GM12878 (cell line): Measurements from ENCODE around the gene DUSP8. TPM values are rescaled to one million over a fixed set of nuclear protein-coding genes. Genes with fewer than 3 reads are reported as not detected.

Experiments used
- ATAC-seq: fragments of 200-7000 bp; cut with Tn5 transposase; 3 replicates; pipeline ENCODE4 v1.9.1; 2020; ENCODE audit warnings: mild to moderate bottlenecking, moderate library complexity
- BruUV-seq: library from RNA; stranded (reverse); fragments of 400-500 nt; replicated peaks from 2 replicates; lab custom pipeline; 2021; lab: Mats Ljungman, UMichigan
- CTCF ChIA-PET: fragments of 300-600 bp; sonication (Branson Sonifier 250); formaldehyde crosslinking; extraction: SDS; loops from one replicate; lab custom pipeline; 2021; ENCODE audit warnings: inconsistent platforms; lab: Yijun Ruan, JAX
- POLR2A ChIA-PET: fragments of 350-600 bp; formaldehyde crosslinking; extraction: SDS; loops from one replicate; lab custom pipeline; 2021; ENCODE audit warnings: inconsistent platforms; lab: Charles Lee
- RAD21 ChIA-PET: fragments of 300-600 bp; sonication (Branson Sonifier 250); formaldehyde crosslinking; loops from one replicate; lab custom pipeline; 2023; ENCODE audit warnings: antibody characterized with exemption; ENCODE audit not compliant: unreplicated experiment; lab: Charles Lee
- SMC1A ChIA-PET: fragments of 300-600 bp; sonication (Branson Sonifier 250); formaldehyde crosslinking; loops from one replicate; lab custom pipeline; 2023; ENCODE audit not compliant: unreplicated experiment, uncharacterized antibody; lab: Charles Lee
- DNase-seq: peaks from one replicate; pipeline ENCODE4 v3.0.0-alpha.2; 2011; ENCODE audit warnings: low read depth, low spot score
- FAIRE-seq: peaks from 3 replicates; lab custom pipeline; 2011; peaks lifted over from hg19 to GRCh38; lab: Jason Lieb, UNC
- H2AFZ ChIP-seq: 2 replicates; pipeline ENCODE4 v1.6.0; 2011; ENCODE audit warnings: low read depth, low read length, control low read depth; ENCODE audit not compliant: control insufficient read depth
- H3K27ac ChIP-seq: 2 replicates; pipeline ENCODE4 v1.5.1; 2011; ENCODE audit warnings: control low read depth; ENCODE audit not compliant: control insufficient read depth, insufficient read depth
- H3K27me3 ChIP-seq, 2 experiments: replicated peaks in 1 of 2; 2 replicates each; pipeline versions ENCODE4 v1.6.0 to v1.6.1; 2011; ENCODE audit warnings: low read length in 1 of 2; ENCODE audit not compliant: control insufficient read depth in 2 of 2, insufficient read depth in 2 of 2
- H3K36me3 ChIP-seq, 2 experiments: 2 replicates each; pipeline ENCODE4 v1.5.1; 2011; ENCODE audit warnings: low read length in 1 of 2; ENCODE audit not compliant: control insufficient read depth in 2 of 2, insufficient read depth in 2 of 2
- H3K4me1 ChIP-seq: 2 replicates; pipeline ENCODE4 v1.6.1; 2011; ENCODE audit warnings: mild to moderate bottlenecking, low read length, moderate library complexity, mixed read lengths; ENCODE audit not compliant: control insufficient read depth, insufficient read depth
- H3K4me2 ChIP-seq: 2 replicates; pipeline ENCODE4 v1.6.0; 2011; ENCODE audit warnings: control low read depth; ENCODE audit not compliant: control insufficient read depth, insufficient read depth
- H3K4me3 ChIP-seq: fragments of 200-600 bp; sonication (generic); 2 replicates; pipeline ENCODE4 v1.5.1; 2016
- H3K79me2 ChIP-seq: 2 replicates; pipeline ENCODE4 v1.6.0; 2011; ENCODE audit warnings: low read length; ENCODE audit not compliant: control insufficient read depth, insufficient read depth
- H3K9ac ChIP-seq: 2 replicates; pipeline ENCODE4 v1.8.0; 2011; ENCODE audit warnings: low read length, control low read depth, mixed read lengths; ENCODE audit not compliant: control insufficient read depth, insufficient read depth
- H3K9me3 ChIP-seq: replicated peaks from 3 replicates; pipeline ENCODE4 v1.5.1; 2011; ENCODE audit warnings: mild to moderate bottlenecking, low read length; ENCODE audit not compliant: control insufficient read depth, insufficient read depth
- H4K20me1 ChIP-seq: 2 replicates; pipeline ENCODE4 v1.6.0; 2011; ENCODE audit not compliant: control insufficient read depth, insufficient read depth
- CREB1 ChIP-seq: IDR thresholded peaks from 2 replicates; pipeline ENCODE4 v1.6.1; 2012; ENCODE audit warnings: low read depth, mild to moderate bottlenecking, inconsistent platforms
- EGR1 ChIP-seq, 2 experiments: IDR thresholded peaks; 1 replicate in 1 of 2; 2 replicates in 1 of 2; pipeline ENCODE4 v1.6.1; 2011 to 2012; ENCODE audit warnings: low read depth in 2 of 2, low read length in 2 of 2, borderline replicate concordance in 1 of 2, mild to moderate bottlenecking in 1 of 2, moderate library complexity in 1 of 2
- IKZF1 ChIP-seq: fragments of 450-650 bp; conservative IDR thresholded peaks from 2 replicates; pipeline ENCODE4 v1.6.1; 2017; ENCODE audit warnings: antibody characterized with exemption, mild to moderate bottlenecking
- LARP7 ChIP-seq: fragments of 450-650 bp; IDR thresholded peaks from 2 replicates; pipeline ENCODE4 v1.6.1; 2017; ENCODE audit warnings: mild to moderate bottlenecking
- MTA3 ChIP-seq: IDR thresholded peaks from 2 replicates; pipeline ENCODE4 v1.6.1; 2012; ENCODE audit warnings: low read length, inconsistent platforms, borderline replicate concordance
- PAX8 ChIP-seq: fragments of 450-650 bp; IDR thresholded peaks from 2 replicates; pipeline ENCODE4 v1.6.1; 2017; ENCODE audit warnings: mild to moderate bottlenecking, moderate library complexity
- RUNX3 ChIP-seq: IDR thresholded peaks from 2 replicates; pipeline ENCODE4 v1.6.1; 2012; ENCODE audit warnings: low read length, inconsistent platforms
- SREBF1 ChIP-seq: IDR thresholded peaks from 2 replicates; pipeline ENCODE4 v1.6.1; 2012; ENCODE audit warnings: mild to moderate bottlenecking, low read length
- STAT3 ChIP-seq: IDR thresholded peaks from 2 replicates; pipeline ENCODE4 v1.6.1; 2011; ENCODE audit warnings: low read depth, low read length, improper control_type of control experiment
- TAF1 ChIP-seq: IDR thresholded peaks from 2 replicates; pipeline ENCODE4 v1.6.1; 2011; ENCODE audit warnings: mild to moderate bottlenecking, low read depth, low read length, borderline replicate concordance
- WGBS: methylation state at CpG from one replicate; pipeline ENCODE4 v1.1.6; 2016; ENCODE audit warnings: low lambda C conversion rate; ENCODE audit not compliant: insufficient replicate concordance, insufficient coverage; ENCODE audit errors: missing lambda C conversion rate; 5-methylcytosine and 5-hydroxymethylcytosine counted together
- in situ Hi-C: fragments of 300-500 bp; cut with MboI; formaldehyde crosslinking; loops from 9 replicates; pipeline ENCODE4 v1.14.3; 2018; ENCODE audit warnings: mixed read lengths
- intact Hi-C: fragments of 100-400 bp; cut with micrococcal nuclease; formaldehyde crosslinking; loops from one replicate; pipeline ENCODE4 v1.14.2; 2022; ENCODE audit not compliant: unreplicated experiment
- polyA plus RNA-seq, 11 experiments: library from polyadenylated mRNA; depleted of rRNA in 4 of 11; unstranded in 6 of 11; stranded (reverse) in 5 of 11; fragments of >200 nt; fragmentation: Nextera tagmentation in 4 of 11; fragmentation: Illumina TruSeq in 1 of 11; extraction: Ambion mirVana in 4 of 11; extraction: Trizol in 1 of 11; gene quantifications; 1 replicate in 1 of 11; 2 replicates in 10 of 11; pipeline versions ENCODE4 v1.2.1 to v1.2.3, GENCODE V29; 2011 to 2016; ENCODE audit warnings: inconsistent platforms in 2 of 11, missing spikeins in 2 of 11, low read depth in 1 of 11
- total RNA-seq, 4 experiments: library from RNA; depleted of rRNA in 3 of 4; stranded (reverse); fragments of >200 nt in 3 of 4; fragmentation: Illumina TruSeq in 1 of 4; extraction: Trizol in 1 of 4; gene quantifications; 2 replicates each; pipeline versions ENCODE4 v1.2.1 to v1.2.3, GENCODE V29; 2013 to 2021
- TF ChIP-seq, protein P1 (sequence below): IDR thresholded peaks from 2 replicates; pipeline ENCODE4 v1.6.1; 2011; ENCODE audit warnings: mild to moderate bottlenecking, low read depth, low read length, moderate library complexity; ENCODE audit not compliant: insufficient replicate concordance

DUSP8 gene
- total and polyA plus RNA-seq, 10 of the 15 experiments (the other 5 are each of a cell fraction or from before 2014, with no cell fraction given), result 0.04 to 1.7 (median 0.26) TPM; not detected in 6

DNA sequence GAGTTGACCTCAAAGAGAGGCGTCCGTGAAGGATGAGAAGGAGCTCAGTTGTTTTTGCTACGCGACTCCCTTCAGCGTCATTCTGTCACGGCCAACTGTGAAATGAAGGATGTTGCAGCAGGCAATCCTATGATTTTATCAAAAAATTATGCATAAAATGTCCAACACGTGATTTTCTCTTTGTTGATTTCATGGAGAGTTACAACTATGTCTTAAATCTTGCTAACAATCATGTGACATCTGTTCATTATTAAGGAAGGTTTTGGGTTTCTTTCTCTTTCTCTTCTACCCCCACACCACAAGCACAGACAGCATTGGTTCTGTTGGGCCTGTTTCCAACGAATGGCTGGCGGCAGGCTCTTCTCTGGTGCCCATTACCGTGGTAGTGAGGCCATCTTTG, 46.2 kb upstream of the DUSP8 start:
- Histone ChIP-seq H3K4me2 (no peak overlapping the region), H3K36me3 (no peaks in the 10 kb centered on the region), H4K20me1 (no peaks in the 10 kb centered on the region), H2AFZ (no peak overlapping the region)
- 56% methylated on average over 10 of the region's 10 CpGs for WGBS
- CTCF ChIA-PET, result interaction anchor here (0.9 to 1.6 kb wide), 5 partner anchors 8 to 43 kb away, joined by 3 to 6 read pairs (median 4); no protein-coding TSS in a partner anchor
- FAIRE-seq, result no peak
- in situ Hi-C loops, result no loop called here
- TF ChIP-seq SREBF1 (no peak), CREB1 (no peak), RUNX3 (no peak), MTA3 (no peak), LARP7 (no peak), STAT3 (no peak), EGR1 (IDR thresholded peaks at IDR 0.05; ENCODE audit: borderline replicate concordance in 1 of 2, low read depth in 2 of 2, low read length in 2 of 2) (no peak), IKZF1 (no peak), TAF1 (no peak), PAX8 (no peak)
- TF ChIP-seq, protein P1, sequence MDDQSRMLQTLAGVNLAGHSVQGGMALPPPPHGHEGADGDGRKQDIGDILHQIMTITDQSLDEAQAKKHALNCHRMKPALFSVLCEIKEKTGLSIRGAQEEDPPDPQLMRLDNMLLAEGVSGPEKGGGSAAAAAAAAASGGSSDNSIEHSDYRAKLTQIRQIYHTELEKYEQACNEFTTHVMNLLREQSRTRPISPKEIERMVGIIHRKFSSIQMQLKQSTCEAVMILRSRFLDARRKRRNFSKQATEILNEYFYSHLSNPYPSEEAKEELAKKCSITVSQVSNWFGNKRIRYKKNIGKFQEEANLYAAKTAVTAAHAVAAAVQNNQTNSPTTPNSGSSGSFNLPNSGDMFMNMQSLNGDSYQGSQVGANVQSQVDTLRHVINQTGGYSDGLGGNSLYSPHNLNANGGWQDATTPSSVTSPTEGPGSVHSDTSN, result no peak
- TF ChIP-seq, all 136 proteins: peak for 0
- no peaks in the 10 kb centered on the region for H3K27me3 ChIP-seq
- no peak overlapping the region for H3K4me3 ChIP-seq
- POLR2A ChIA-PET, result no interaction called here
- ATAC-seq (no peak), DNase-seq (no peak)
- no peaks in the 10 kb centered on the region for H3K9me3 ChIP-seq
- no peaks in the 10 kb centered on the region for H3K4me1 ChIP-seq
- H3K27ac ChIP-seq, result no peak overlapping the region
- H3K79me2 ChIP-seq, result no peaks in the 10 kb centered on the region
- intact Hi-C loops, result no loop called here
- RAD21 ChIA-PET, result no interaction called here
- SMC1A ChIA-PET, result no interaction called here
- H3K9ac ChIP-seq, result no peak overlapping the region
- no TSS peak for BruUV-seq
